Keratinocyte (primary cell): Measurements from ENCODE around the gene GRM5. TPM values are rescaled to one million over a fixed set of nuclear protein-coding genes. Genes with fewer than 3 reads are reported as not detected.

Experiments used
- DNase-seq: peaks from one replicate; pipeline ENCODE4 v3.0.0-alpha.2; 2011; ENCODE audit warnings: low read depth, missing footprints, low spot score
- FAIRE-seq: peaks from 2 replicates; lab custom pipeline; 2011; peaks lifted over from hg19 to GRCh38; lab: Jason Lieb, UNC
- H2AFZ ChIP-seq: 2 replicates; pipeline ENCODE4 v1.6.0; 2012; ENCODE audit warnings: low read length, control low read depth, inconsistent platforms; ENCODE audit not compliant: control insufficient read depth
- H3K27ac ChIP-seq: 2 replicates; pipeline ENCODE4 v1.5.1; 2011; ENCODE audit warnings: low read length; ENCODE audit not compliant: control insufficient read depth, insufficient read depth
- H3K27me3 ChIP-seq: 3 replicates; pipeline ENCODE4 v1.6.0; 2011; ENCODE audit warnings: low read length; ENCODE audit not compliant: control insufficient read depth, insufficient read depth; ENCODE audit errors: extremely low read depth
- H3K36me3 ChIP-seq, 2 experiments: 2 replicates in 1 of 2; 3 replicates in 1 of 2; pipeline ENCODE4 v1.5.1; 2011; ENCODE audit warnings: low read length in 2 of 2, mild to moderate bottlenecking in 1 of 2; ENCODE audit not compliant: control insufficient read depth in 2 of 2, insufficient read depth in 2 of 2; ENCODE audit errors: extremely low read depth in 1 of 2
- H3K4me1 ChIP-seq: 3 replicates; pipeline ENCODE4 v1.5.1; 2011; ENCODE audit warnings: low read length; ENCODE audit not compliant: control insufficient read depth, insufficient read depth; ENCODE audit errors: extremely low read depth
- H3K4me2 ChIP-seq: 3 replicates; pipeline ENCODE4 v1.6.0; 2011; ENCODE audit warnings: low read depth, low read length; ENCODE audit not compliant: control insufficient read depth, insufficient read depth; ENCODE audit errors: extremely low read depth
- H3K4me3 ChIP-seq, 3 experiments: fragments of 200-600 bp in 1 of 3; sonication (generic) in 1 of 3; 2 replicates in 2 of 3; 3 replicates in 1 of 3; pipeline ENCODE4 v1.5.1; 2011 to 2016; ENCODE audit warnings: low read length in 3 of 3, mild to moderate bottlenecking in 3 of 3, control low read depth in 2 of 3, inconsistent platforms in 1 of 3, low read depth in 1 of 3, mixed read lengths in 1 of 3, mixed run types in 1 of 3, moderate library complexity in 1 of 3; ENCODE audit not compliant: control insufficient read depth in 2 of 3, insufficient read depth in 2 of 3; ENCODE audit errors: extremely low read depth in 1 of 3
- H3K79me2 ChIP-seq: 2 replicates; pipeline ENCODE4 v1.6.0; 2012; ENCODE audit warnings: low read length; ENCODE audit not compliant: control insufficient read depth, insufficient read depth
- H3K9ac ChIP-seq: 3 replicates; pipeline ENCODE4 v1.6.0; 2011; ENCODE audit warnings: low read length; ENCODE audit not compliant: control insufficient read depth, insufficient read depth; ENCODE audit errors: extremely low read depth
- H3K9me1 ChIP-seq: 3 replicates; pipeline ENCODE4 v1.6.0; 2011; ENCODE audit warnings: low read length; ENCODE audit not compliant: control insufficient read depth, insufficient read depth; ENCODE audit errors: extremely low read depth
- H3K9me3 ChIP-seq: 2 replicates; pipeline ENCODE4 v1.5.1; 2012; ENCODE audit warnings: low read depth, low read length; ENCODE audit not compliant: control insufficient read depth
- H4K20me1 ChIP-seq: 3 replicates; pipeline ENCODE4 v1.6.0; 2011; ENCODE audit warnings: low read length; ENCODE audit not compliant: control insufficient read depth, insufficient read depth; ENCODE audit errors: extremely low read depth
- EZH2 ChIP-seq: IDR thresholded peaks from one replicate; pipeline ENCODE4 v1.6.1; 2012; ENCODE audit warnings: inconsistent platforms, mild to moderate bottlenecking, low read length, moderate library complexity
- dilution Hi-C: fragments of 300-500 bp; cut with MboI; formaldehyde crosslinking; loops from one replicate; pipeline ENCODE4 v1.7.0; 2020; ENCODE audit warnings: low sequenced_read_pairs; ENCODE audit not compliant: extremely low pct_ligation_motif_present
- polyA plus RNA-seq, 5 experiments: library from polyadenylated mRNA; depleted of rRNA in 3 of 5; stranded (reverse) in 3 of 5; stranded (forward) in 1 of 5; unstranded in 1 of 5; fragments of >200 nt; gene quantifications; 1 replicate in 1 of 5; 2 replicates in 3 of 5; 3 replicates in 1 of 5; pipeline versions ENCODE4 v1.2.1 to v1.2.3, GENCODE V29; 2011 to 2012; ENCODE audit warnings: missing spikeins in 2 of 5, low read depth in 1 of 5, low replicate concordance in 1 of 5
- TF ChIP-seq, protein P1 (sequence below), 3 experiments: IDR thresholded peaks in 1 of 3; conservative IDR thresholded peaks in 1 of 3; optimal IDR thresholded peaks in 1 of 3; 2 replicates in 2 of 3; 3 replicates in 1 of 3; pipeline versions ENCODE3 to v1.5.1; 2011; ENCODE audit warnings: low read length in 3 of 3, mild to moderate bottlenecking in 3 of 3, moderate library complexity in 2 of 3, control low read depth in 1 of 3, inconsistent platforms in 1 of 3; ENCODE audit not compliant: insufficient read depth in 2 of 3; ENCODE audit errors: extremely low read depth in 1 of 3

Gene GRM5
- polyA plus RNA-seq, 1 donor (not counting 4 experiments of a cell fraction or from before 2014, with no cell fraction given) = not detected

DNA sequence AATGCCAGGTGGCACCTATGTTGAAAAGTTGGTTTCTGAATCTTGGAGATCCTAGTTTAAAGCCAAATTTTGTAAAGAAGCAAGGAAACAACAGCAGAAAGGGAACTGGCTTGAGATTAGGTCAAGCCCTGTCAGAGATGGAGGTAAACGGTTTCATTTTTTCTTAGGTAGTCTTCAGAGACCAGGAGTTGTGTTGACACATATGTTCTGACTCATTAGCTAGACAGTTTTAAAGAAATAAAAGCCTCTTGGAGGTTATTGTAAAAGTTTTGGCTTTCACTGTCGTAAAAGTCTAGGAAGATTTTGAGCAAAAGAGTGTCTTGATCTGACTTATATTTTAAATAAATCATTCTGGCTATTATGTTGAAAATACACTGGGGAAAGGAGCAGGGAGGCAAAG lies 576.8 kb downstream of the GRM5 start:
- H3K4me1 ChIP-seq = peaks cover 14% of the 10 kb centered on the region
- H3K79me2 ChIP-seq = no peaks in the 10 kb centered on the region
- FAIRE-seq (no peak), DNase-seq (no peak)
- H3K9me3 ChIP-seq = no peaks in the 10 kb centered on the region
- dilution Hi-C loops = no loop called here
- H3K27ac ChIP-seq = no peak overlapping the region
- H3K4me2 ChIP-seq = no peak overlapping the region
- TF ChIP-seq, protein P1, sequence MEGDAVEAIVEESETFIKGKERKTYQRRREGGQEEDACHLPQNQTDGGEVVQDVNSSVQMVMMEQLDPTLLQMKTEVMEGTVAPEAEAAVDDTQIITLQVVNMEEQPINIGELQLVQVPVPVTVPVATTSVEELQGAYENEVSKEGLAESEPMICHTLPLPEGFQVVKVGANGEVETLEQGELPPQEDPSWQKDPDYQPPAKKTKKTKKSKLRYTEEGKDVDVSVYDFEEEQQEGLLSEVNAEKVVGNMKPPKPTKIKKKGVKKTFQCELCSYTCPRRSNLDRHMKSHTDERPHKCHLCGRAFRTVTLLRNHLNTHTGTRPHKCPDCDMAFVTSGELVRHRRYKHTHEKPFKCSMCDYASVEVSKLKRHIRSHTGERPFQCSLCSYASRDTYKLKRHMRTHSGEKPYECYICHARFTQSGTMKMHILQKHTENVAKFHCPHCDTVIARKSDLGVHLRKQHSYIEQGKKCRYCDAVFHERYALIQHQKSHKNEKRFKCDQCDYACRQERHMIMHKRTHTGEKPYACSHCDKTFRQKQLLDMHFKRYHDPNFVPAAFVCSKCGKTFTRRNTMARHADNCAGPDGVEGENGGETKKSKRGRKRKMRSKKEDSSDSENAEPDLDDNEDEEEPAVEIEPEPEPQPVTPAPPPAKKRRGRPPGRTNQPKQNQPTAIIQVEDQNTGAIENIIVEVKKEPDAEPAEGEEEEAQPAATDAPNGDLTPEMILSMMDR (optimal IDR thresholded peaks at IDR 0.05 in 1 of 3, IDR thresholded peaks at IDR 0.05 in 1 of 3, conservative IDR thresholded peaks at IDR 0.05 in 1 of 3; ENCODE audit: extremely low read depth in 1 of 3, insufficient read depth in 2 of 3, low read length in 3 of 3) = no peak
- TF ChIP-seq EZH2 = no peak
- H3K27me3 ChIP-seq = no peaks in the 10 kb centered on the region
- no peaks in the 10 kb centered on the region for H4K20me1 ChIP-seq
- H3K4me3 ChIP-seq = no peak overlapping the region
- H3K36me3 ChIP-seq = no peaks in the 10 kb centered on the region
- H3K9ac ChIP-seq = no peak overlapping the region
- no peaks in the 10 kb centered on the region for H3K9me1 ChIP-seq
- H2AFZ ChIP-seq = no peak overlapping the region

- no peaks in the 10 kb centered on the region for H3K9me3 ChIP-seq
- H3K27me3 ChIP-seq = no peaks in the 10 kb centered on the region
- no peak overlapping the region for H3K4me3 ChIP-seq
- no peak overlapping the region for H2AFZ ChIP-seq
- DNase-seq (no peak), FAIRE-seq (no peak)
- no peak overlapping the region for H3K4me2 ChIP-seq
- dilution Hi-C loops = no loop called here
- no peak overlapping the region for H3K9ac ChIP-seq
- TF ChIP-seq, protein P1 (optimal IDR thresholded peaks at IDR 0.05 in 1 of 3, IDR thresholded peaks at IDR 0.05 in 1 of 3, conservative IDR thresholded peaks at IDR 0.05 in 1 of 3; ENCODE audit: extremely low read depth in 1 of 3, insufficient read depth in 2 of 3, low read length in 3 of 3) = no peak
- no peak for TF ChIP-seq EZH2
- H3K4me1 ChIP-seq = peaks cover 21% of the 10 kb centered on the region
- no peaks in the 10 kb centered on the region for H3K79me2 ChIP-seq
- no peaks in the 10 kb centered on the region for H4K20me1 ChIP-seq
- no peaks in the 10 kb centered on the region for H3K36me3 ChIP-seq
- no peaks in the 10 kb centered on the region for H3K9me1 ChIP-seq
- no peak overlapping the region for H3K27ac ChIP-seq
Observed at GRCh38 chr11:88487646-88488045, 578.1 kb downstream of the GRM5 start.
